ENCODE results near the gene SGPP2.

Gene SGPP2

GRCh38 chr2:222591661-222592060, 167.3 kb downstream of the SGPP2 start:
- TF ChIP-seq ZBTB6 (tag by site-specific recombination; IDR thresholded peaks at IDR 0.05): no peak
- no peak for TF ChIP-seq ZNF324 (tag by site-specific recombination; IDR thresholded peaks at IDR 0.05)
- TF ChIP-seq, protein P1, sequence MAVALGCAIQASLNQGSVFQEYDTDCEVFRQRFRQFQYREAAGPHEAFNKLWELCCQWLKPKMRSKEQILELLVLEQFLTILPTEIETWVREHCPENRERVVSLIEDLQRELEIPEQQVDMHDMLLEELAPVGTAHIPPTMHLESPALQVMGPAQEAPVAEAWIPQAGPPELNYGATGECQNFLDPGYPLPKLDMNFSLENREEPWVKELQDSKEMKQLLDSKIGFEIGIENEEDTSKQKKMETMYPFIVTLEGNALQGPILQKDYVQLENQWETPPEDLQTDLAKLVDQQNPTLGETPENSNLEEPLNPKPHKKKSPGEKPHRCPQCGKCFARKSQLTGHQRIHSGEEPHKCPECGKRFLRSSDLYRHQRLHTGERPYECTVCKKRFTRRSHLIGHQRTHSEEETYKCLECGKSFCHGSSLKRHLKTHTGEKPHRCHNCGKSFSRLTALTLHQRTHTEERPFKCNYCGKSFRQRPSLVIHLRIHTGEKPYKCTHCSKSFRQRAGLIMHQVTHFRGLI (tag by site-specific recombination; IDR thresholded peaks at IDR 0.05): no peak
- TF ChIP-seq PRDM10 (tag by site-specific recombination; IDR thresholded peaks at IDR 0.05): no peak
- TF ChIP-seq, protein P2, sequence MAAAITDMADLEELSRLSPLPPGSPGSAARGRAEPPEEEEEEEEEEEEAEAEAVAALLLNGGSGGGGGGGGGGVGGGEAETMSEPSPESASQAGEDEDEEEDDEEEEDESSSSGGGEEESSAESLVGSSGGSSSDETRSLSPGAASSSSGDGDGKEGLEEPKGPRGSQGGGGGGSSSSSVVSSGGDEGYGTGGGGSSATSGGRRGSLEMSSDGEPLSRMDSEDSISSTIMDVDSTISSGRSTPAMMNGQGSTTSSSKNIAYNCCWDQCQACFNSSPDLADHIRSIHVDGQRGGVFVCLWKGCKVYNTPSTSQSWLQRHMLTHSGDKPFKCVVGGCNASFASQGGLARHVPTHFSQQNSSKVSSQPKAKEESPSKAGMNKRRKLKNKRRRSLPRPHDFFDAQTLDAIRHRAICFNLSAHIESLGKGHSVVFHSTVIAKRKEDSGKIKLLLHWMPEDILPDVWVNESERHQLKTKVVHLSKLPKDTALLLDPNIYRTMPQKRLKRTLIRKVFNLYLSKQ (tag by site-specific recombination; IDR thresholded peaks at IDR 0.05; ENCODE audit: borderline replicate concordance): no peak
- TF ChIP-seq, protein P3, sequence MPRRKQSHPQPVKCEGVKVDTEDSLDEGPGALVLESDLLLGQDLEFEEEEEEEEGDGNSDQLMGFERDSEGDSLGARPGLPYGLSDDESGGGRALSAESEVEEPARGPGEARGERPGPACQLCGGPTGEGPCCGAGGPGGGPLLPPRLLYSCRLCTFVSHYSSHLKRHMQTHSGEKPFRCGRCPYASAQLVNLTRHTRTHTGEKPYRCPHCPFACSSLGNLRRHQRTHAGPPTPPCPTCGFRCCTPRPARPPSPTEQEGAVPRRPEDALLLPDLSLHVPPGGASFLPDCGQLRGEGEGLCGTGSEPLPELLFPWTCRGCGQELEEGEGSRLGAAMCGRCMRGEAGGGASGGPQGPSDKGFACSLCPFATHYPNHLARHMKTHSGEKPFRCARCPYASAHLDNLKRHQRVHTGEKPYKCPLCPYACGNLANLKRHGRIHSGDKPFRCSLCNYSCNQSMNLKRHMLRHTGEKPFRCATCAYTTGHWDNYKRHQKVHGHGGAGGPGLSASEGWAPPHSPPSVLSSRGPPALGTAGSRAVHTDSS (tag by site-specific recombination; IDR thresholded peaks at IDR 0.05): no peak
- TF ChIP-seq INSM2 (tag by site-specific recombination; IDR thresholded peaks at IDR 0.05): no peak
- no peak for TF ChIP-seq ZNF692 (tag by site-specific recombination; IDR thresholded peaks at IDR 0.05)
- no peak for TF ChIP-seq ZNF596 (tag by site-specific recombination; IDR thresholded peaks at IDR 0.05)
- TF ChIP-seq GLIS2 (tag by site-specific recombination; IDR thresholded peaks at IDR 0.05): no peak
- TF ChIP-seq PRDM4 (tag by site-specific recombination; IDR thresholded peaks at IDR 0.05): no peak
- TF ChIP-seq PRDM1 (tag by site-specific recombination; IDR thresholded peaks at IDR 0.05): no peak
- Histone ChIP-seq H3K36me3 (ENCODE audit: control insufficient read depth in 2 of 2, insufficient read depth in 1 of 2, low read length in 2 of 2) (peaks cover 20 to 44% of the 10 kb centered on the region in 2 experiments), H3K27ac (ENCODE audit: extremely low read depth, low read depth, low read length) (no peak overlapping the region), H3K9me3 (ENCODE audit: control insufficient read depth, insufficient read depth, low read depth, low read length) (no peaks in the 10 kb centered on the region), H3K4me3 (ENCODE audit: low read depth, low read length) (no peak overlapping the region), H3K4me1 (ENCODE audit: control insufficient read depth, insufficient read depth, low read length) (no peaks in the 10 kb centered on the region)
- CTCF ChIA-PET: interaction anchor here (0.7 to 1.9 kb wide), 3 partner anchors 20 to 567 kb away, joined by 3 to 6 read pairs (median 3); no protein-coding TSS in a partner anchor
- POLR2A ChIA-PET: no interaction called here
